GM04503 (cell line): ENCODE measurements around the gene CLK1.
"Not testable (repeated sequence)": the region's sequence is repeated elsewhere in the genome, so short reads cannot be mapped to it uniquely, and the experiment has no call there.

Experiments used
- DNase-seq: peaks from one replicate; pipeline ENCODE4 v3.0.0-alpha.2; 2012; ENCODE audit warnings: low read depth

CLK1 gene

GRCh38 chr2:200851398-200852248 is 12.8 kb downstream of the CLK1 start:
- no peak for DNase-seq

DNA sequence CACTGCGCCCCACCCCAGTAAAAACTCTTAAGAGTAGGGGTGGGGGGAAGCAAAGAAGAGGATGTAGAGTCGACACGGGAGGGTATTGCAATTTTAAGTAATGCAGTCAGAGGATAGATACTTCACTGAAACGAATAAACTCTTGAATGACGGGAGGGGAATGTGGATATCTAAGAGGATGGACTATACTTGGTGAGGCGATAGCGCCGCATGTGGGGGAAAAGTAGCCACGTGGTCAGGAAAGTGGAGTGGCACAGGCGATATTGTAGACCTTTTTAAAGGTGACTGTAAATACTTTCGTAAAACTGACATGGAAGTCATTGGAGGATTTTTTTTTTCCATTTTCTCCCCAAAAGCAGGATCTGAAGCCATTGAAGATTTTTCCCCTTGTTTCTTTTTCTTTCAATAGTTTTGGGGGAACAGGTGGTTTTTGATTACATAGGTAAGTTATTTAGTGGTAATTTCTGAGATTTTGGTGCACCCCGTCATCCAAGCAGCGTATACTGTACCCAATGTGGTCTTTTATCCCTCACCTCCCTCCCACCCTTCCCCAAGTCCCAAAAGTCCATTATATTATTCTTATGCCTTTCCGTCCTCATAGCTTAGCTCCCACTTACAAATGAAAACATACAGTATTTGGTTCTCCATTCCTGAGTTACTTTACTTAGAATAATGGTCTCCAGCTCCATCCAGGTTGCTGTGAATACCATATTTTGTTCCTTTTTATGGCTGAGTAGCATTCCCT is 13.8 kb downstream of the CLK1 start:
- DNase-seq, result no peak

GRCh38 chr2:200847939-200848338 is 16.5 kb downstream of the CLK1 start:
- no peak for DNase-seq

GRCh38 chr2:200847269-200847668 is 17.2 kb downstream of the CLK1 start:
- no peak for DNase-seq

DNA sequence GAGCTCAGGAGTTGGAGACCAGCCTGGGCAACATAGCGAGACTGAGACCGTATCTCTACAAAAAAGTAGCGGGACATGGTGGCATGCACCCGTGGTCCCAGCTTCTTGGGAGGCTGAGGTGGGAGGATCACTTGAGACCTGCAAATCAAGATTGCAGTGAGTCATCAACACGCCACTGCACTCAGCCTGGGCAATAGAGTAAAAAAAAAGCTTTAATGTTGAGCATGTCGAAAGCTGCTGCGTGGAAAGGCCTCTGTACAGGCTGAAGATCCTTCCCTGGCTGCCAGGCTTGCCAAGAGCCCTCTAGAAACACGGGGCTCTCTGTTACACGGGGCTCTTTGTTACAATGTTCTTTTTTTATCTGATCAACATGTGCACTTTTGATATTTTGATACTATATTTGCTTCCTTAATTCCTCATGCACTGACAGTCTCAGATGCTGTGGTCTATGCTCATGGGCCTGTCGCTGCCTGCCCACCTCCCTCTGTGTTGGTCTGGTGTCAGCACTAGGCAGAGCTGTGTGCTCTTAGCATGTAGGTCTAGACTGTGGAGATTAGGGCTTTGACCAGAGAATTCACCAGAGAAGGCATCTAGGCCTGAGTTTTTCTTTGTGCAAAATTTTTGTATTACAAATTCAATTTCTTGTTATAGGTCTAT is 18.7 kb downstream of the CLK1 start:
- no peak for DNase-seq

GRCh38 chr2:200845194-200845593 is 19.3 kb downstream of the CLK1 start:
- DNase-seq, result no peak

GRCh38 chr2:200843993-200844948 is 20.2 kb downstream of the CLK1 start:
- no peak for DNase-seq

DNA sequence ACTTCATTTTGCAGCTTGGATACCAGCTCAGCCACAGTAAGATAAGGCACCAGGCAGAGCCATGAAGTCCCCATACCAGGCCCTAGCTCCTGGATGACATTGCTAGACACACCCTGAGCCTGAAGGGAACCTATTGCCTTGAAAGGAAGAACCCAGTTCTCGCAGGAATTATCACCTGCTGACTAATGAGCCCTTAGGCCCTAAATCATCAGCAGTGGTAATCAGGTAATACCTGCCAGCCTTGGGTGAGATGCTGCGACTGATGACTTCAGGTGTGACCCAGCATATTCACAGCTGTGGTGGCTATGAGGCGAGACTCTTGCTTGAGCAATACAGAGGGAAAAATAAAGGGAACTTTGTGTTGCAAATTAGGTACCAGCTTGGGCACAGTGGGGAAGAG is 24.9 kb downstream of the CLK1 start:
- DNase-seq, result no peak

DNA sequence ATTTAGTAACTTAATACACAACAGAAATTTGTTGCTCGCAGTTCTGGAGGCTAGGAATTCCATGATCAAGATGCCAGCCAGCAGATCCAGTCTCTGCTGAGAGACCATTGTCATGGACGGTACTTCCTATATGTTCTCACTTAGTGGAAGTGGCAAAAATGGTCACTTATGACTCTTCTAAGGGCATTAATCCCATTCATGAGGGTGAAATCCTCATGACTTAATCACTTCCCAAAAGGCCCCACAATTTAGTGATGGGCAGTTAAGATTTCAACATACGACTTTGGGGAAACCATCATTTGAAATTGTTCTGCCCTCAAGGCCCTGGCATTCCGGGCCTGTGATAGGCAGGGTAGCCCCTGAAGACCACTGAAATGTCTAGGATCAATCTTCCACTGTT is 29.8 kb downstream of the CLK1 start:
- DNase-seq, result no peak

DNA sequence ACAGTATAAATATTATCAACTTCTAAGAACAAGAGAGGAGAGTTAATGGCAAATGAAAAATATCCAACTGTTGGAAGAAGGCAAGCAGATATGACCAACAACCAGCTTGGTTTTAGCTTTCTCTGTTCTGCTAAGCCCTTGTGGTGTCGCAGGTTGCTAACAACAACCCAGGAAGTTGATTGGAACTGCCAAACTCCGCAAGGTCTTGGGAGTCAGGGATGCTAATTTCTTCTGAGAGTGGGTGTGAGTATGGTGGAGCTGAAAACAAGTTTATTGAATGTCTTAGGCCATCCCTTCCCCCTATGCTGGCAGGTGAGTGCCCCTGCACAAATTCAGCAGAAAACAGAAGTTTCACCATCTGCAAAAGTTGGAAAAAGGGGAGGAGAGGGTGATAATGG is 35.2 kb downstream of the CLK1 start:
- no peak for DNase-seq

GRCh38 chr2:200828572-200829257 is 35.7 kb downstream of the CLK1 start:
- no peak for DNase-seq

DNA sequence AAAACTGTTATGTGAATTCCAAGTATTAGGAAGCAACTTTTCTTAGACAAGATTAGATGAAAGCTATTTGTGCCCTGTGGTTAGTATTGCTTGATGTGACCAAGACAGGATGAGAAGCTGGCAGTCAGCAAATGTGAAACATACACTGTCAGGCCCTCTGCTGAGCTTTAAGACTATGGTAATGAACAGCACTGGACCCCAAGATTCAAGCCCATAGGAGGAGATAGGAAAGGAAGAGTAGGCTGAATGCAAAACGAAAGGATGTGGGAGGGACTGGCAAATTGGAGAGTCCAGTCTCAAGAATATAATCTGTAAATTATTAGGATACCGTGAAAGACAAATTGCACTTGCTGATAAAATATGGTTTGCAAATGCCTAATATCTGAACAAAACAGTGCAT is 36.4 kb downstream of the CLK1 start:
- no peak for DNase-seq

DNA sequence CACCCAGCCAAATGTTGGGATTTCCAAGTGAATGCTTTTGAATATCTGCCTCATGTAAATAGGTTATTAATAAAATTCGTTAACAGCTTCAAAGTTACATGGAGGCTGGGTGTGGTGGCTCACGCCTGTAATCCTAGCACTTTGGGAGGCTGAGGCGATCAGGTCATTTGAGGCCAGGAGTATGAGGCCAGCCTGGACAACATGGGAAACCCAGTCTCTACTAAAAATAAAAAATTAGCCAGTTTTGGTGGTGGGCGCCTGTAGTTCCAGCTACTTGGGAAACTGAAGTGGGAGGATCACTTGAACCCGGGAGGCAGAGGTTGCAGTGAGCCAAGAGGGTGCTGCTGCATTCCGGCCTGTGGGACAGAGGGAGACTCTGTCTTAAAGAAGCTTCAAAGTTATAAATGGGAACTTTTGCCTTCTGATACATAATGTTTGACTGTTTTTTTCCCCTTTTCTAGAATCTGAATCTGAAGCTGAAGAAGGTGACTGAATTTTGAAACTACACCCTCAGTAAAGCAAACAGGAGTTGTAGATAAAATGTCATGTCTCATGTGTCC is 42.7 kb downstream of the CLK1 start:
- no peak for DNase-seq

DNA sequence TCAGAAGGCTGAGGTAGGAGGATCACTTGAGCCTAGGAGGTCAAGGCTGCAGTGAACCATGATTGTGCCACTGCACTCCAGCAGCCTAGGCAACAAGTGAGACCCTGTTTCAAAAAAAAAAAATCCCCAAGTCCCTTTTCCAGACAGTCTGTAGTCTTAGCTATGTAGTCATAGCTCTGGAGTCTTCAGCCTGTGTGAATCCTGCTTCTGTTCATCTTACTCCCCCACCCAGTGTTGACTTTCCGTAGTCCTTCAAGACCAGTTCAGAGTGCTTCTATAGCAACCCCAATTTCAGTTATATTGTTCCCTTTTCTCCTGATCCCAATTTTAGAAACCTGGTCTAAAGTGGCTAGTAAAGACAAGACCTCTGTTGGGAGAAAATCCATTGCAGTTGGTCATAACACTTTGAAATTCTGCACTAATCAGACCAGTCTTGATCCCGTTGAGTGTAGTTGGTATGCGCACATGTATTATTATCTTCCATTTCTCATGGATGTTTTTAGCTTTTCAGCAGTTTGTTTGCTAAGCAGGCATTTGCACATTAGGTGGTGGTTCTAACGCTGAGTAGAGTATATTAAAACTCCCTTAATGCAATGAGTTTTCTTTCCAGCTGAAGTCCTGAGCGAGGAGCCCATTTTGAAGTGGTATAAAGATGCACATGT is 43.8 kb downstream of the CLK1 start:
- no peak for DNase-seq

DNA sequence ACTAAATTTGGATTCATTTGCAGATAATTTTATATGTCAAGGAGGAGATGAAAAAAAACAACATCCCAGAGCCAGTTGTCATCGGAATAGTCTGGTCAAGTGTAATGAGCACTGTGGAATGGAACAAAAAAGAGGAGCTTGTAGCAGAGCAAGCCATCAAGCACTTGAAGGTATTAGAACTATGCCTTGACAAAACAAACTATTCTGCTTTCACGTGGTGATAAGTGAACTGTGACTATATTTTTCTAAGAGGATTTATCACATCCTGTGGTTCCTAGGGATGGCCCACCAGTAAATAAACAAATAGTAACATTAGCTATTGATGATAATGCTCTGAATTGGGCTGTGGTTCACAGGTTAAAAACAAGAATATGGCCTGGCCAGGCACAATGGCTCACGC is 45.7 kb downstream of the CLK1 start:
- not testable (repeated sequence) for DNase-seq

DNA sequence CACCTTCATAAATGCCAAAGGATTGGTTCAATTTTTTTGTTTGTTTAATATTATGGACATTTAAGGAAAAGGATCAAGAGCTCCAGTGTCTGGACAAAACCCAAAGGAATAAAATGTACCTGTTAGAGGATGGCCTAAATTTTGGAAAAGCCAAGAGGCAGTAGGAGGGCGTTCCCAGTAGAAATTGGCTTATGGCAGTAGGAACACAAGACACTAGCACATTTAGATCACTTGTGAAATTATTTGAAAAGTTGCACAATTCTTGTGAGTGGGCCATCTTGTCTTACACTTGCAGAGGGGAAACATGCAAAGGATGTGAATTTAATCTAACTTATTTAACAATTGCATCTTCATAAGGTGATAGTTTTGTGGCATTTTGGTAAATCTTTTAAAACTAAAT is 49.5 kb downstream of the CLK1 start:
- DNase-seq, result no peak

- DNase-seq, result no peak
Observed at GRCh38 chr2:200814276-200814815, 50.1 kb downstream of the CLK1 start.

GRCh38 chr2:200812122-200813022 is 52.1 kb downstream of the CLK1 start:
- DNase-seq, result no peak
